Spleen (tissue), 7 donors: ENCODE data around the gene NMNAT3.

Experiments
- POLR2AphosphoS5 ChIP-seq, 3 donors: sonication (generic); formaldehyde crosslinking; IDR thresholded peaks; one replicate each; pipeline ENCODE4 v1.5.1; 2017; ENCODE audit warnings: antibody characterized with exemption in 3 of 3
- TF ChIP-seq, protein P1 (sequence below), 11 experiments: fragments of 200-600 bp in 7 of 11; fragments of 450-650 bp in 4 of 11; sonication (generic) in 4 of 11; IDR thresholded peaks in 8 of 11; conservative IDR thresholded peaks in 3 of 11; 1 replicate in 7 of 11; 2 replicates in 4 of 11; pipeline versions ENCODE4 v1.4.0 to v1.8.0; 2016 to 2021; ENCODE audit warnings: antibody characterized with exemption in 11 of 11, inconsistent platforms in 4 of 11, mild to moderate bottlenecking in 1 of 11
- donor health status: DM: no; HTN: no; CAD: no; lungs with moderate emphysema.
- donor health status: DM: no; HTN: no; CAD: no.
- donor health status: DM: no; HTN: no; CAD: no.

DNA sequence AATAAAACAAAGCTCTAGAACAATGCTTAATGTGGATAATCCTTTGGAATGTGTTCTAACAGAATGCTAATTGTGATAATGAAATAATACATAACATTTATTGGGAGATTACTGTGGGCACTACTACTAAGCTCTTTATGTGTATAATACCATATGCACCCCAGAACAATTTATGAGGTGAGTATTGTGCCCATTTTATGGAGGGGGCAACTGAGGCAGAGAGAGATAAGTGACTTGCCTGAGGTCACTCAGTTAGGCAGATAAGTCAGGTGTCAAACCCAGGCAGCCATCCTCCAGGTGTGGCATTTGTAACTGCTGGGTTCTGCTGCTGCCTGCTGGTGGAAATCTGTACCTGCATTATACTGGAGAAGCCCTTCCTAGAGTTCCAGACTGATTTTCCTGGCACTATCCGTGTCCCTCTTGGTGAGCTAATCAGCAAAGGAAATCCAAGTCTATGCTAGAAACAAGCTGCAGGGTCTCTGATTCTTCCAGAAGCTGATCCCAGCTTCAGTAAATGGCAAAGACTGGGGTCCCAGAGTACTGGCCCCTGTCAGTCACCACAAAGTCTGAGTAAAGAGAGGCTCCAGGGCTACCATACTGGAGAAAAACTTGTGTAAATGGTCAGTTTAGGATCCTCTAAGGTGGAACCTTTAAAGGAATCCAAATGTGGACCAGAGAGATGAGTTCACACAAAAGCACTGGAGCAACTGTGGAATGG is 115.7 kb downstream of the NMNAT3 start:
- TF ChIP-seq, protein P1, sequence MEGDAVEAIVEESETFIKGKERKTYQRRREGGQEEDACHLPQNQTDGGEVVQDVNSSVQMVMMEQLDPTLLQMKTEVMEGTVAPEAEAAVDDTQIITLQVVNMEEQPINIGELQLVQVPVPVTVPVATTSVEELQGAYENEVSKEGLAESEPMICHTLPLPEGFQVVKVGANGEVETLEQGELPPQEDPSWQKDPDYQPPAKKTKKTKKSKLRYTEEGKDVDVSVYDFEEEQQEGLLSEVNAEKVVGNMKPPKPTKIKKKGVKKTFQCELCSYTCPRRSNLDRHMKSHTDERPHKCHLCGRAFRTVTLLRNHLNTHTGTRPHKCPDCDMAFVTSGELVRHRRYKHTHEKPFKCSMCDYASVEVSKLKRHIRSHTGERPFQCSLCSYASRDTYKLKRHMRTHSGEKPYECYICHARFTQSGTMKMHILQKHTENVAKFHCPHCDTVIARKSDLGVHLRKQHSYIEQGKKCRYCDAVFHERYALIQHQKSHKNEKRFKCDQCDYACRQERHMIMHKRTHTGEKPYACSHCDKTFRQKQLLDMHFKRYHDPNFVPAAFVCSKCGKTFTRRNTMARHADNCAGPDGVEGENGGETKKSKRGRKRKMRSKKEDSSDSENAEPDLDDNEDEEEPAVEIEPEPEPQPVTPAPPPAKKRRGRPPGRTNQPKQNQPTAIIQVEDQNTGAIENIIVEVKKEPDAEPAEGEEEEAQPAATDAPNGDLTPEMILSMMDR (IDR thresholded peaks at IDR 0.05 in 8 of 11, conservative IDR thresholded peaks at IDR 0.05 in 3 of 11): peak in 10 of 11 experiments; percentile 5 to 54 (median 42)
- no peak for TF ChIP-seq POLR2AphosphoS5 (IDR thresholded peaks at IDR 0.05)
